Thyroid gland (tissue), 4 donors: ENCODE results near the gene SEMA5B.

Source experiments
- CTCF ChIP-seq, 6 experiments: fragments of 200-600 bp in 3 of 6; fragments of 450-650 bp in 3 of 6; sonication (generic) in 3 of 6; IDR thresholded peaks; one replicate each; pipeline ENCODE4 v1.5.1; 2016 to 2019; ENCODE audit warnings: antibody characterized with exemption in 6 of 6, mild to moderate bottlenecking in 2 of 6, inconsistent platforms in 1 of 6, moderate library complexity in 1 of 6
- POLR2A ChIP-seq, 2 donors: fragments of 450-650 bp; IDR thresholded peaks; one replicate each; pipeline ENCODE4 v1.6.1; 2017; ENCODE audit warnings: antibody characterized with exemption in 2 of 2, mild to moderate bottlenecking in 2 of 2, moderate library complexity in 1 of 2

GRCh38 chr3:123071146-123071545 is 43.6 kb upstream of the SEMA5B start:
- no peak for TF ChIP-seq CTCF (IDR thresholded peaks at IDR 0.05)
- no peak for TF ChIP-seq POLR2A (IDR thresholded peaks at IDR 0.05)
